Mammary epithelial cell (primary cell): ENCODE results near the gene THBS3.

ENCODE experiments used
- CTCF ChIP-seq, 2 donors: IDR thresholded peaks in 1 of 2; conservative IDR thresholded peaks in 1 of 2; 2 replicates each; pipeline ENCODE4 v1.5.1; 2011 to 2012; ENCODE audit warnings: inconsistent platforms in 2 of 2, low read length in 2 of 2, mild to moderate bottlenecking in 2 of 2, control low read depth in 1 of 2, low read depth in 1 of 2; ENCODE audit not compliant: insufficient read depth in 1 of 2; ENCODE audit errors: extremely low read depth in 1 of 2
- EZH2 ChIP-seq: IDR thresholded peaks from 2 replicates; pipeline ENCODE4 v1.6.1; 2012; ENCODE audit warnings: low read length, inconsistent platforms, borderline replicate concordance

- no peak for TF ChIP-seq CTCF (conservative IDR thresholded peaks at IDR 0.05 in 1 of 2, IDR thresholded peaks at IDR 0.05 in 1 of 2; ENCODE audit: extremely low read depth in 1 of 2, insufficient read depth in 1 of 2, low read depth in 1 of 2, low read length in 2 of 2)
- no peak for TF ChIP-seq EZH2
Observed at GRCh38 chr1:155175927-155176371, 31.7 kb downstream of the THBS3 start.
